Measurements from ENCODE around the gene DPY19L3. TPM values are rescaled to one million over a fixed set of nuclear protein-coding genes. Genes with fewer than 3 reads are reported as not detected.
"Not testable (repeated sequence)": the region's sequence is repeated elsewhere in the genome, so short reads cannot be mapped to it uniquely, and the experiment has no call there.

Gene DPY19L3
- polyA plus RNA-seq, 1 donor from 2014 or later, result 26.7 TPM

DNA sequence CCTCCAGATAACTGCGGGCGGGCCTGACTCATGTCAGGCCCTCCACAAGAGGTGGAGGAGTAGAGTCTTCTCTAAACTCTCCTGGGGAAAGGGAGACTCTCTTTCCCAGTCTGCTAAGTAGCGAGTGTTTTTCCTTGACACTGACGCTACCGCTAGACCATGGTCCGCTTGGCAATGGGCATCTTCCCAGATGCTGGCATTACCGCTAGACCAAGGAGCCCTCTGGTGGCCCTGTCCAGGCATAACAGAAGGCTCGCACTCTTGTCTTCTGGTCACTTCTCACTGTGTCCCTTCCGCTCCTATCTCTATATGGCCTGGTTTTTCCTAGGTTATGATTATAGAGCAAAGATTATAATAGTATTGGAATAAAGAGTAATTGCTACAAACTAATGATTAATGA, 28.5 kb upstream of the DPY19L3 start:
- H3K36me3 ChIP-seq (ENCODE audit: insufficient read depth, low read length); H3K4me2 ChIP-seq (ENCODE audit: low read length): not testable (repeated sequence)

DNA sequence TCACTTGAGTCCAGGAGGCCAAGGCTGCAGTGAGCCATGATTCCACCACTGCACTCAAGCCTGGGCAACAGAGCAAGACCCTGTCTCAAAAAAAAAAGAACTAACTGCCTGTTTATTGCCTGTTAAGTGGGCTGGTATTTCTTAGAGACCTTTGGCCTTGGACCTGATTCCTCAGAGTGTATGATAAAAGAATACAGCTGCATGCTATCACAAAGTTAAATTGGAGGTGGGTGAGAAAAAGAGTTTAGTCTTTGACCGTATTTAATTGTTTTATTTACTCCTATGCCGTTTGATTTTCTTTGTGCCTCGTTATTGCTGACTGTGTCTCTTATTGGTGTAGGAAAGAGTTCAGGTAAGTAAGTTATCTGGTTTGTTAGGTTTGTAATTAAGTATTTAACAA, 25.3 kb upstream of the DPY19L3 start:
- no peaks in the 10 kb centered on the region for H4K20me1 ChIP-seq (ENCODE audit: insufficient read depth)
- H3F3A ChIP-seq (ENCODE audit: insufficient read depth, low read length, poor library complexity, severe bottlenecking), result no peaks in the 10 kb centered on the region
- H3K9ac ChIP-seq (ENCODE audit: low read length), result no peak overlapping the region
- no peaks in the 10 kb centered on the region for H3K9me2 ChIP-seq (ENCODE audit: insufficient read depth, low read length)
- H3K27ac ChIP-seq (ENCODE audit: low read length), result no peak overlapping the region
- H2AFZ ChIP-seq (ENCODE audit: low read depth, low read length), result no peak overlapping the region
- H3K36me3 ChIP-seq (ENCODE audit: insufficient read depth, low read length), result no peaks in the 10 kb centered on the region
- H3K27me3 ChIP-seq (ENCODE audit: insufficient read depth, low read depth, low read length), result no peaks in the 10 kb centered on the region
- no peaks in the 10 kb centered on the region for H3K79me2 ChIP-seq (replicated peaks; ENCODE audit: insufficient read depth, low read length)
- no peak overlapping the region for H3K4me3 ChIP-seq (ENCODE audit: low read length)
- H3K4me2 ChIP-seq (ENCODE audit: low read length), result no peak overlapping the region
- H3K9me3 ChIP-seq (ENCODE audit: low read length), result no peaks in the 10 kb centered on the region
- TF ChIP-seq REST (IDR thresholded peaks at IDR 0.05; ENCODE audit: borderline replicate concordance) (no peak), SMC3 (conservative IDR thresholded peaks at IDR 0.05; ENCODE audit: poor library complexity) (no peak), EP300 (conservative IDR thresholded peaks at IDR 0.05; ENCODE audit: poor library complexity, severe bottlenecking) (no peak), EZH2 (IDR thresholded peaks at IDR 0.05; ENCODE audit: borderline replicate concordance, insufficient read depth, low read length, poor library complexity, severe bottlenecking) (no peak), MXI1 (conservative IDR thresholded peaks at IDR 0.05; ENCODE audit: poor library complexity, severe bottlenecking) (no peak), CTCF (IDR thresholded peaks at IDR 0.05; ENCODE audit: poor library complexity, severe bottlenecking) (no peak), TAF1 (IDR thresholded peaks at IDR 0.05; ENCODE audit: low read depth) (no peak), POLR2AphosphoS5 (IDR thresholded peaks at IDR 0.05) (no peak), RAD21 (conservative IDR thresholded peaks at IDR 0.05) (no peak)

More for the DNA sequence above, 28.5 kb upstream of the DPY19L3 start:
- H3K9me2 ChIP-seq (ENCODE audit: insufficient read depth, low read length); H3K9me3 ChIP-seq (ENCODE audit: low read length); H3K9ac ChIP-seq (ENCODE audit: low read length); H3K27me3 ChIP-seq (ENCODE audit: insufficient read depth, low read depth, low read length); H4K20me1 ChIP-seq (ENCODE audit: insufficient read depth); H3K79me2 ChIP-seq (replicated peaks; ENCODE audit: insufficient read depth, low read length); H3F3A ChIP-seq (ENCODE audit: insufficient read depth, low read length, poor library complexity, severe bottlenecking); H2AFZ ChIP-seq (ENCODE audit: low read depth, low read length); H3K27ac ChIP-seq (ENCODE audit: low read length); H3K4me3 ChIP-seq (ENCODE audit: low read length): not testable (repeated sequence)
- TF ChIP-seq SMC3 (conservative IDR thresholded peaks at IDR 0.05; ENCODE audit: poor library complexity) (peak; percentile 24), CTCF (IDR thresholded peaks at IDR 0.05; ENCODE audit: poor library complexity, severe bottlenecking) (peak; percentile 24)

Measured in neural cell (in vitro differentiated cells).